RKO (cell line): ENCODE results near the gene DOCK4.

ENCODE experiments used
- DNase-seq: peaks from one replicate; pipeline ENCODE4 v3.0.0-alpha.2; 2016; ENCODE audit warnings: low spot score

Gene DOCK4

DNA sequence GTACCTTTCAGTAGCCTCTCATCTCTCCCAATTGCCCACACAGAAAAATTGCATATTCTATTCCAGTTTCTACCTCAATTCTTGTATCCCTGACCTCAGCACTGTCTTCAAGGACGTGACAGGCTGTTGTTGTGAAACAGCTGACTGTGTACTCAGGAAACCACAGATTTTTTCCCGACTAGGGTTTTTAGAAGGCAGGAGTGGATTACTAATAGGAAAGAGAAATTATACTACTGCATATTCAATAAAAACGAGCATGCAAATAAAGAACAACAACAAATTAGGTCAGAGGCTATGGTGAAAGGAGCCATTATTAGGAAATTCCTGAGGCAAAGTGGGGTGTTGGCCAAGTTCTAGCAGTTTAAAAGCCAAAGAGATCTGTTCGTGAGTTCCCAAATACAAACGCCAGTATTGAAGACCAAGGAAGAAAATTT is 93.4 kb downstream of the DOCK4 start:
- no peak for DNase-seq

DNA sequence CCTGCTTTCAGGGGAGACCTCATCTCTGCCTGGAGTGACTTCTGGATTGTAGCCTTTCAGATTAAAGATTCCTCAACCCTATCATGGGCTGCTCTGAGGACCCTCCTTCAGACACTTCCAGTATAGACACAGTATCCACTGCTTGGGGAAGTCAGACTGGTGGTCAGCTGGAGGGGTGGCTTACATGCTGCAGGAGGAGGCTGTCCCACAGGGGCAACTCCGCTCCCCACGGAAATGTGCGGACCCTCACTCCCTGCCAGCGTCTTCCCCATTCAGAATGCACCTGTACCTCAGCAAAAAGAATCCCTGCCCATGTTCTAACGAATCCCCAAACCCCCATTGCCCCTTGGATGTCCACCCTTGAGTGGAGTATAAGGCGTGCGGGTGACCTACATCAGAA is 95.5 kb downstream of the DOCK4 start:
- DNase-seq, result no peak

DNA sequence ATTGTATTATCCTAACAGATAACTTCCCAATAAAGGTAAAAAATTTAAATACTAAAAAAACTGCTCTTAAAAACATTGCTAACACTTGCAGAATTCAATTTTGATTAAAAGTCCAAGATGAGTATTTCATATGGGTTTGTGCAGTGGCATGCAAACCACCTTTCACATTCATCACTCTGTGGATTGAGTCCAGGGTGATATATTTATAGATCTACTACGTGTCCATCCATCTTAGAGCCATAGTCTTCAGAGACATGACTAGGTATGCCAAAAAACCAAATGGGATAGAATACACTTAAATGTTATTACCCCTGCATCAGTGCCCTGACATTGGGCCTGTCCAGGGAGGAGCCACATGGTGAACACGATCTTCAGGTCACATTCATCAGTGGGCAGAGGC is 96.0 kb downstream of the DOCK4 start:
- DNase-seq, result no peak

DNA sequence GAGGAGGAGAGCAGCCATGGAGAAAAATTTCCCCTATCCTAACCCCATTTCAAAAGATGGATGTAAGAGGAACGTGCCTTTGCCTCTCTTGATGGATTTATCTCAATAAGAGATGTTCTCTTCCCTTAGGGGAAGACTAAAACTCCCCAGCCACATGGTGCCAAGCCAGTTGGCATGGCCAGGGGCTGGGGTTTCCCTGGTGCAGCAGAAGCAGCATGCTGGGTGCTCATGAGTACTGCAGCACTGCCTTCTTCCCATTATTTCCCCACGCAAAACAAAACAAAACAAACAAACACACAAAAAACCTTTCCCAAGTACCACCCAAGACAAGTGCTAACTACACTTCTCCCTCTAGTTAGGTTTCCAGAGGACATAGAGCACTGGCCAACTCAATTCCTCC is 97.2 kb downstream of the DOCK4 start:
- no peak for DNase-seq

DNA sequence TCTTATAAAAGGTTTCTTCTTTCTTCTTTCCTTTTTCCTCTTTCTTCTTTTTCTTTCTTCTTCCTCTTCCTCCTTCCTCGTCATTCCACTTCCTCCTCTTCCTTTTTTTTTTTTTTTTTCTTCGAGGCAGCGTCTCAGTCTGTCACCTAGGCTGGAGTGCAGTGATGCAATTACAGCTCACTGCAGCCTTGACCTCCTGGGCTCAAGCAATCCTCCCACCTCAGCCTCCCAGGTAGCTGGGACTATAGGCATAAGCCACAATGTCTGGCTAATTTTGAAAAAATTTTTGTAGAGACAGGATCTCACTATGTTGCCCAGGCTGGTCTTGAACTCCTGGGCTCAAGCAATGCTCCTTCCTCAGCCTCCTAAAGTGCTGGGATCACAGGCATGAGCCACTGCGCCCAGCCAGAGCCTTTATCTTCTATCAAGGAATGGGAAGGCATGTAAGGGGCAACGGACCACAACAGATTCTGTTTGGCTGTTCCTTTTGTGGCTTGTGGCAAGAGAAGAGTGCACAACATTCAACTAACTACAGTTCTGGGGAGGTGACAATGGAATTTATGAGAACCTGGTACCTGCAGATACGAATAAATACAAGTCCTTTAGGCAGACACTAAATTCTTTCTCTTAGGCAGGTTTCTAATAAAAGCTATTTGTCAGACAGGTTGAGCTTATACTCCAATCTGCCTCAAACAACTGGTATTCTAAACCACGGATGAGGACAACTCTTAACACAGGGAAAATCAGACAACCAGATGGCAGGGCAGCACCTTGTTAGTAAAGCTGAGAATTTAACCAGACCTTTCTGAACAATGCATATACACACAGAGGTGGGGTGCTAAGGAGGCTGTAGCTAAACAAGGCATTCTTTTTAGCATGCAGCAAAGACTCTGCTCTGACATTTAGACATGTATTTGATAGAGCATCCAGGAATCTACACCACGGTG is 100.3 kb downstream of the DOCK4 start:
- no peak for DNase-seq

DNA sequence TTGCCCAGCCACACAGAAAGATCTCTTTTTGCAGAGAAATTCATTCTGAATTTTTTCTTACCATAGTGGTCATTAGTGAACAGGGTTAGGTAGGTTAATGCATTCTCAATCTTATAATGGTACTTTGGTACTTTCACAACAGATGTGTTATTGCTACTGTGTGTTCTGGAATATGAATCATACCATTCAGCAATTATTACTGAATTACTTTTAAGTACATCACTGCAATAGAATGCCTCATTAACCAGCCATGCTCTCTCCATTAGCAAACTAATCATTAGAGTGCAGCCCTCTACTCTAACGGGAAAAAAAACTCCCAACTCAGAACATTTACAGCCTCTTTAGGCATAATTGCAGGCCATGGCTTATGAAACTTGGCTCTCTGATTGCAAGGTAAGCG is 102.1 kb downstream of the DOCK4 start:
- DNase-seq, result no peak

DNA sequence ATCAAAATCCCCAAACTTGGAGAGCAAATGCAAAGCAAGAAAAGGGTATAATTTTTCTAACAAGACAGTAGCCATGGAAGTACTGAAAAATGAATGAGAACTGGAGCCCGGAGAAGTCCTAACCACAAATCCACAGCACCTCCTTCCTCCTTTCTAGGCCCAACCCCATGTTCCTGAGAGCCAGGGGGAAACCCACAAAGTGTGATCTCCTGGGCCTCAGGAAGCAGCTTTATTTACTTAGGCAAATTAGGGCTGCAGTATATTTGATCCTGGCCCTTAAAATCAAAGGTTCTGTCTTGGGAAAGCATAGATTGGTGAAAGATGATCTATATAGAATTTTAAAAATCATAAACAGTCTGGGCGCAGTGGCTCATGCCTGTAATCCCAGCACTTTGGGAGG is 103.0 kb downstream of the DOCK4 start:
- no peak for DNase-seq

DNA sequence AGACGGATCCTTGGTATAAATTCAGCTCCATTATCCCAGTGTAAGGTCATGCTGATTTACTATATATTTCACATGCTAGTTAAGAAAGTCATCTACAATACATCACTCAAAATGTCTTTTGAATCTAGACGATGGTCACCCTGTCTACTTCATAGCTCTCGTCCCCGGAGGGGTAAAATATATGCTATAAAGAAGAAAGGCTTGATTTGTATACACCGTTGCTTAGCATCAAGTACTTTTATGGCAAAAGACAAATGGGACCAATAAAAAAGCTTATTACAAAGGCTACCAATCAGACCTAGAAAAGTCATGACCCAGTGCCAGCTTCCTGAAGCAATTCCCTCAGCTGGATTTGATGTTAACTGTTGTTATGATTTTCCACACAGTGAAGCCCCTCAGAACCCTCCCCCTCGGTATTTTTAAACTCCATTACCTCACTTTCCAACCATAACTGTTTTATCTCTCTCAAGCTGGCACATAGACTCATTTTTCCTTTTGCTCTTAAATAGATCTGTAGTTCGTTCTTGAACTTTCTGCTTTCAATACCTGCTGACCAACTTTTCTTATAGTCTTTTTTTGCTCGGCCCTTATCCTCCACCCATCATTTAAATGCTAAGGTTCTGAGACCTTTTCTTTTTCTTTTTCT is 104.9 kb downstream of the DOCK4 start:
- DNase-seq, result no peak

DNA sequence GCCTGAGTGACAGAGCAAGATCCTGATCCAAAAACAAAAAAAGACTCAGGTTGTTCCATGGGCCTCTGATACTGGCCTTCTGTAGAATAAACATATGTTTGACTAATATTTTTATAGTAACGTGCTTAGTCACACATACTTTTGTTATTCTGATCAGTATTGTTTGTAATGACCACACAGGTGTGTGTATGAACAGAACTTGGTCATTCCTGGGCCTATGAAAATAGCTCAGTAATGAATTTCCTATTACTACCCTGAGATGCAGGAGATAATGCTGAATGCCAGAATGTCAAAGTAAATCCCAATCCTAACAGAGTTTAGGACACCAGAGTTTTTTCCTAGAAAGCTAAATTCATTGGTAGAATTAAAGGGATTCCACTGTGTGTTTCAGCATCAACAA is 108.7 kb downstream of the DOCK4 start:
- DNase-seq, result no peak

DNA sequence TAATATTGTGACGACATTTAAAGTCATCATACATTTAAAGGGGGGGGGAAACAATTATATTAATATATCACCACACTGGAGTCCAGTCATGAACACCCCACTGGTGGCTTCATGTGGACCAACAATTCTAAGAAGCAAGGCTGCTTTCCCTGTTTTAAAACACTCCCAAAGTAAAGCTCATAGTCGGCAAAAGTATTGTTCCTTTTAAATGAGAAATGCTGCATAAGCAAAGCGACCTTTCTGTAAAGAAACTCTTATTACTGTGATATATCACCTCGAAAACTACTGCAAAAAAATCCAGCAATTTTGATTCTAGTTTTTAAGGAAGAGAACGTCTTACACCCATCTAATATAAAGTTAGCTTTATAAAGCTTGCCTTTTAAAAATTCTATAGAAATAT is 112.8 kb downstream of the DOCK4 start:
- no peak for DNase-seq

DNA sequence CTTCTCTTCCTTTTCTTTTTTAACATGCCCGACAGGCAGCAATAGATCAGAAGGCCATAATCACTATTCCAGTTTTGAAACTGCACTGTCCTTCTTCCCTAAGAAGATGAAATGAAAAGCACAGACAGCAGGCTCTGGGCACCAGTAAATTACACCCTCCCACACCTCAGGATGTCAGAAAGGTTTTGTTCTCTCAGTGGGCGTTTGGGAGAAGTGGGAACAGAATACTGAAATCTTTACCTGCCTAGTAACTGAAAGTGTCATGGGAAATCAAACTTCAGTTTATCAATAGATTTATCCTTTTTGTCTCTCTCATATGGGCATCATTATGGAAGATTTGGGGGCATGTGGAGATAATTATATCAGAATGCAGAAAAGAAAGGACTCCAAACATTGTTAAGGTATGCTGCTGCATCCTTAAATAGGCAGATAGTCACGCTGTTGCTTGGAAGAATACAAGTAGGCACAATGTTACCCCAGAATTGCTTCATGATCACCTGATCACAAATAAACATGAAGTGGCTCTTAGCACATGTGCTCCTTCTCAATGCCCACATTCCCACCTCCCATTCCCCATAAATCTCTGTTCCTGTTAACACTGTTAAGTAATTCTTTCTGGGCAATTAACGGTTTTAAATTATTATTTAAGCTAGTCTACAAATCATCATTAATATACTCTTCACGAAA is 113.3 kb downstream of the DOCK4 start:
- no peak for DNase-seq

DNA sequence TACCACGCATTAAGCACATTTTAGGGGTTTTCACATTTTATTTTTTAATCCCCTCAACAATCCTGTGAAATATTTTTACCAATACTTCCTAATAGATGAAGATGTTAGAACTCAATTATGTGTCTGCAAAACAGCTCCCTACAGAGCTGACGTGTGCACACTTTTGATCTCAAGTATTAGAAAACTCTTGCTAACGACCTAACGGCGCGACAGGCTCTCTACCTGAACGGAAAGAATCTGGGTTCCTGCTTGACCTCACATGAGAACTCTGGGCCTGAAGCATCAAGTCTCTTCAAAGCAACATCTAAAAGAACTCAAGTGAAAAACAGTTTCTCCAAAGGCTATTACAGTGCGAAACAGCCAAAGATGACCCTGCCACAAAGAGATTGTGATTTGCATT is 113.9 kb downstream of the DOCK4 start:
- DNase-seq, result no peak

DNA sequence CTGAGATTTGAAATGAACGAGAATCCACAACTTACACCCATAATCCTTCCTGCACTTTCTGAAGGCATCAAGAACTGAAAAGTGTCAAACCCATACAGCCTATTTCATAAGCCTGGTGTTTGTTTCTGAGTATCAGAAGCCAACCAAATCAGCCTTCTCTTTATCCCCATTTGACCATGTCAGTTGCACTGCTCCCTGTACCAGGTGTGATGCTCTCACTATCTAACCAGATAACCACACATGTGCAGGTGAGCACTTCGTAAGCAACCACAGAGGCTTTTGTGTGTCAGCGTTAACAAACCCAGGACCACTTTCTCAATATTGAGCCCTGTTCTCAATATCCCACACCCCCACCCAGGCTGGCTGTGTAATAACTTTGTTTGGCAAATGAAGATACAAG is 114.4 kb downstream of the DOCK4 start:
- no peak for DNase-seq

DNA sequence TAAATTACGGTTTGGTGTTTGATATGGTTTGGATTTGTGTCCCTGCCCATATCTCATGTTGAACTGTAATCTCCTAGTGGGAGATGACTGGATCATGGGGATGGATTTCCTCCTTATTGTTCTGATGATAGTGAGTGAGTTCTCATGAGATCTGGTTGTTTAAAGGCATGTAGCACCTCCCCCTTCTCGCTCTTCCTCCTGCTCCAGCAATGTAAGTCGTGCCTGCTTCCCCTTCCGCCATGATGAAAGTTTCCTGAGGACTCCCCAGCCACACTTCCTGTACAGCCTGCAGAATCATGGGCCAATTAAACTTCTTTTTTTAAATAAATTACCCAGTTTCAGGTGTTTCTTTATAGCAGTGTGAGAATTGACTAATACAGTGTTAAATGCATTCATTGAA is 116.6 kb downstream of the DOCK4 start:
- DNase-seq, result no peak

DNA sequence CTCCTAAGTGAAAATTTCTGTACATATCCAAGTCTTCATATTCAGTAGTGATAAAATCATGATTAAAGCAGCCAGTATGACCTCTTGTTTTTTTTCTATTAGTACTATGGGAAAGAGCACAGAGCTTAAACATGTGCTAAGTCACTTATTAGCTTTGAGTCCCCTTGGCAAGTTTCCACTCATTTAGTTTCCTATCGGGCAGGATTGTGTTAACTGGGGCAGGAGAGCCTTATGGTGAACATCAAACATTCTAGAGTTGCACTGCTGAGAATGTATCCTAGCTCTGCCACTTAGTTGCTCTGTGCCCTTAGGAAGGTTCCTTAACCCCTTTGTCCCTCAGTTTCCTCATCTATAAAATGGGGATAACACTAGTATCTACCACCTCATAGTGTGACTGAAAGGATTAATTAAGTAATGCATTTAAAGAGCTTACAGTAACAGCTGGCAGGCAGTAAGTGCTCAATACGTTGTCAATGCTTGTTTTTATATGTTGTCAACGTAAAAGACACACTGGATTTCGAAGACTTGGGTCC is 117.6 kb downstream of the DOCK4 start:
- no peak for DNase-seq

DNA sequence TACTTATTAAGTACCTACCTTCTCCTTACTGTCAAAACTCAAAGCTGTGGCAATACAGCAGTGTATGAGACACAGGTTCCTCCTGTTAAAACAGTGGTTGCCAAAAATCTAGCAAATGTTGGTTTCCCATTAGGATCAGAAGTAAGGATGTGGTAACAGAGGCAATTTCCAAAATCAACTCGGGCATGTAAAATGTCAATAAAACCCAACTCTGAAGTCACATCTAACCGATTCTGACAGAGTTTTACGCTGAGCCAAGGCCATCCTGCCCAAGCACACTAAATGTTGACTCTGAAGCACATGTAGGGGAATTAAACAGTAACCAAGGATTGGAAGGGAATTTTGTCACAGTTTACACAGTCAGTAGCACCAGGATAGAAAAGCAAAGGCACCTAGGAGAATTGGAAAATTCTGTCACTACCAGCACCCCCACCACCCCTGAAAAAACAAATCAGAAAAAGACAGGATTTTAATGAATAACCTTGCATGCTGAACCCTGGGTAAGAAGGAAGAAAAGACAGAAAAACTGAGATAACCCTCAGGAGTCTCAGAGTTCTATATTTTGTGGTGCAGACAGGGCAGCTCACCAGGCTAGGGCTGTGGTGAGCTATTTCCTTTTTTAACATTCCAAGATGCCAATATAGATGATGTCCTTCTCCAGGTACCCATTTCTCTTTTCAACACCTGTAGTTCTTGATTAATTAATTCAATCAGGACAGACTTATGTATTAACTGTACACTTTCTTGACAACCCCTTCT is 119.5 kb downstream of the DOCK4 start:
- DNase-seq, result no peak

DNA sequence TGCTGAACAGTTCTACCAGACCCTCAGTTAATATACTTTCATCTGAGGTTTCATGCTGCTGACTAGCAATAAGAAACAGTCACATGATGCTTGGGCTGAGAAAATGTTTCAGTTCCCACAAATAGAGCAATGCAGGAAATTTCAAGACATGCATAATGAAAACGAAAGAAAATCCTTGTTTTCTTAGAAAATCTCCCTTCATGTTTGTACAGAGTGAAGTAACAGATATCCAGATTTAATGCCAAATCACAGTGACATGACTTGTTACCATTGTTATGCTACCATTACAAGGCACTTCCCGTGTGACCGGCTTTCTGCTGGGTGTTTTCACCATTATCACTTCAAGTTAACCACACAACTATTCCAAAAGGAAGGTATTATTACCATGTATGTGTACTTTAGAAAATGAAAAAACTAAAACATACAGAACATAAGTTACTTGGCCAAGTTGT is 121.7 kb downstream of the DOCK4 start:
- no peak for DNase-seq

DNA sequence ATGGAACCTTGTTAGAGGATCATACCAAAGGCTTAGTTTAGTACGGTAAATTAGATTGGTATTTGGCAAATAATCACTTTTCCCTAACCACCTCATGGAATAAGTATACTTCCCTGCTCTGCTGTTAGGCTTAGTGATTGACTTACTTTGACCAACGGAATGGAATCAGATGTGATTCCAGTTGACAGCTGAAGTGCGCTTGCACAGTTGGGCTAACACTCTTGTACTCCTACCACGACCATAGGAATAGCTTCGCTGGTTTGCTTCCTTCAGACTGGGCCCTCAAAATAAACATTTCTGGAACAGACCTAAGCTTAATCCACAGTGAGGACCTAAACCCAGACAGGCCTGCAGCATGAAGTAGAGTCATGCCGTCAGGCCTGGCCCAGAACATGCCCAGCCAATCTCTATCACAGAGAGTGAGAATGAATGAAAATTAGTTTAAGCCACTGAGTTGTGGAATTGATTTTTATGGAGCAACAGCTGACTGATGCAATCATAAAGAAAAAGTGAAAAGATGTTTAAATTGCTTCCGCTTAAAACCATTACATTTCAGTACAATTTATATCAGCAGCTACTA is 122.3 kb downstream of the DOCK4 start:
- no peak for DNase-seq

DNA sequence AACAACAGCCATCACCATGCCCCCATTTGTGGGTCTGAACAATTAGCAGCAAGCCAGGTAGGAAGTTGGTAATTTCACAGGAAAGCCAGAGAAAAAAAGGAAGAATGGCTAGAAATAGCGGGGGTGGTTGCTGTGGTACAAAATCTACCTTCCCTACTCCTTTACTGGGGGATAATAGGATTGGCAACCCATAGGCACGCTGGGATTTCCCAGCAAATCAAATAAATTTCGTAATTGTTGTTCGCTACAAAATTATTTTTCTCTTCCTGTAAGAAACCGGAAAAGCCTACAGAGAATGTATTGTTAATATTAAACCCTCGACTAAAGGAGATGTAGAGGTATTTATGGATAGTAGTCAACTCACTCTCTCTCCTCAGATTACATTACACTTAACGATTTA is 123.9 kb downstream of the DOCK4 start:
- no peak for DNase-seq

DNA sequence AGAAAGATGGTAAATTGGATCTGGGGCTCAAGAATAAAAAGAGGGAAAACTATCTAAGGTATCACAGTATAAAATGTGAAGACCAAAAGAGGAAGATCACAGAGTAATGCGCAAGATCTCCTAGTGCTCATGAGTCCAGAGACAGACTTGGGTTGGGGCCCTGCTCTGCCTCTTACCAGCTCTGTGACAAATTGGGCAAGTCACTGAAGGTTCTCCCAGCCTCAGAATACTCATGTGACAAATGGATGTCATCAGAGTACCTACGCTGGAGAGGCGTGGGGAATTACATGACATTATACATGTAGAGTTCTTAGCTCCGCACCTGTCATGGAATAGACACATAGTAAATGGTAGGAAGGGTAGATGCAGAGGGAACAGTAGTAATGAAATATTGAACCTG is 124.4 kb downstream of the DOCK4 start:
- no peak for DNase-seq

DNA sequence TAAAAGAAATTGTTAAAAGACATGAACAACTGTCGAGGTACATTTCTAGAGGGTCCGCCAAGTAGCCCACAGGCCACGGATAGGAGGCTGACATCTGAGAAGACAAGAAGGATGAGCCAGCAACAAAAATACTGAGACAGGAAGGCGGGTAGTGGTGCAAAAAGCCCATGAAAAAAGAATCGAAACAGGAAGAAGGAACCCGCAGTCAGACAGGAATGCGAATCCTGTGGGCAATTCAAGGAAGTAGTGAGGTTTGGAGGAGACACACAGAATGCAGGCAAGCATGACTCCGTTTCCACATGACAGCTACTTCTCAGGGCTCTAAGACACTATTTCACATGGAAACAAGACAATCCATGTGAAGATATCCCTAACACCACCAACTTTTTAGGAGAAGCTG is 125.2 kb downstream of the DOCK4 start:
- DNase-seq, result no peak

DNA sequence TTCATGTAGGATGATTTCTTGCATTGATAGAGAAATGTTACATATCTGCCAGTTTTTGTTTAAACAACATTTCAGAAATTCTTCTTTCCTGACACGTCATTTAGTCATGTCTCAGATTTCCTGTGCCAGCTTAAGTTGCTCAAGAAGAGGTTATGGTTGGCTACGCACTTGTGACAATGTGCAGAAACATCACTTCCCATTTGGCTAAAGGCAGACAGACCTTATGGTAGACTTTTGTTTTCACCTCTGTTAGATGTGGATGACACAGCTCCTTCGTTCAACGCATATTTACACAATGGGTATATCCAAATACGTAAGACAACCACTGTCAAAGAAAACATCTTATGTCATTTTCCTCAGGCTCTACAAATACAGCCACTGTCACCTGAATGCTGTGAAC is 125.8 kb downstream of the DOCK4 start:
- peak; percentile 87 for DNase-seq
